Stimulated activated CD4-positive, alpha-beta T cell treated with anti-CD3 and anti-CD28 coated beads, Interleukin-4, amount 100 ng/mL, for 1 hour (primary cell): ENCODE data around the gene FEZF2.

ENCODE experiments used
- DNase-seq: peaks from one replicate; pipeline ENCODE4 v3.0.0-alpha.2; 2020

Gene FEZF2

DNA sequence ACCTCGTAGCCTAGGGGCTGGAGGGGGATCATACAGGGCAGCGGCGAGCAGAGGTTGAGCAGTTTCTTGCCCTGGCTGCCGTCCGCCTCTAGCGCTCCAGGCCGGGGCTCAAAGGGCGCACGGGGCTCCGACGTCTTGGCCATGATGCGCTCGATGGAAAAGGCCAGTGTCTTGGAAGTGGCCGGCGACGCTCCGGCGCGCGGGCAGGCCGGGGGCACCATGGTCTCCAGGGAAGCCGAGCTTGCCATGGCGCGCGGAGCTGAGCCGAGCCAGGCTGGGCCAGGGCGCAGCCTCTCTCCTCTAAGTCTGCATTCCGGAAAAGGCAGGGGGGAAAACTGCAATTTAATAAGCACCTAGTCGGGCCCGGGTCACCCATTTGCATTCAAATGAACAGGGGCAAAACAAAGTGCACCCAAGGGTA is 719 bp downstream of the FEZF2 start:
- DNase-seq, result no peak

DNA sequence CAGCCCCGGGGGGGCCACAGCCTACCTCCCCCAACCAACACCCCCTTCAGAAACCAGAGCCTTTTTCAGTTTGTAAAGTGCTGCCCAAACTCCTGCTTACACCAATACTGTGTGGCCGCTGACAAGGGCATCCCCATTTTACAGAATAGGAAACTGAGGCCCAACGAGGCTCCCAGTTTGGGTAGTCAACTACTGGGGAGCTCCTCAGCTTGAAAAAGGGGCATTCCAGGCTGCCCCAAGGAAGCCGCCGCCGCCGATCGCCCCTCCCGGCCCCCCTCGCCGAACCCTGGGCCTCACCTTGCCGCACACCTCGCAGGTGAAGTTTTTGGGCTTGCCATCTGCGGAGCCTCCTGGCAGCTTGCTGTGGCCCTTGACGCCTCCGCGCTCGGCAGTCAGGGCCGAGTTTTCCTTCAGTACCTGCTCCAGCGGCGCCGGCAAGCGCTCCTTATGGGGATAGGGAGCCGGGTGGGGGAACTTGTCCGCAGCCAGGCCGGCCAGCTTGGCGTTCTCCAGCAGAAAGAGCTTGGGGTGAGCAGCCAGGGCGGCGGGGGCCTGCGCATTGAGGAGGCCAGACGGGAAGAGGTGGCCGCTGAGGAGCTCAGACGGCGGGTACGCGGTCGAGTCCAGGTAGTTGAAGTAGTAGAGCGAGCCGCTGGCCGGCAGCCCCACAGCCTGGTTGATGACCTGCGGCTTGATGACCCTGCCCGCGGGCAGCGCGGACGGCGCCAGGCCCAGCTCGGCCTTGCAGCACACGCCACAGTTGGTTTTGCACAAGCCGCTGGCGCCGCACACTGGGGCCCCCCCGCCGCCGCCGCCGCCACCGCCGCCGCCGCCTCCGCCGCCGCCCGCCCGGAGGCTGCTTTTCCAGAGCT is 1.4 kb downstream of the FEZF2 start:
- no peak for DNase-seq

DNA sequence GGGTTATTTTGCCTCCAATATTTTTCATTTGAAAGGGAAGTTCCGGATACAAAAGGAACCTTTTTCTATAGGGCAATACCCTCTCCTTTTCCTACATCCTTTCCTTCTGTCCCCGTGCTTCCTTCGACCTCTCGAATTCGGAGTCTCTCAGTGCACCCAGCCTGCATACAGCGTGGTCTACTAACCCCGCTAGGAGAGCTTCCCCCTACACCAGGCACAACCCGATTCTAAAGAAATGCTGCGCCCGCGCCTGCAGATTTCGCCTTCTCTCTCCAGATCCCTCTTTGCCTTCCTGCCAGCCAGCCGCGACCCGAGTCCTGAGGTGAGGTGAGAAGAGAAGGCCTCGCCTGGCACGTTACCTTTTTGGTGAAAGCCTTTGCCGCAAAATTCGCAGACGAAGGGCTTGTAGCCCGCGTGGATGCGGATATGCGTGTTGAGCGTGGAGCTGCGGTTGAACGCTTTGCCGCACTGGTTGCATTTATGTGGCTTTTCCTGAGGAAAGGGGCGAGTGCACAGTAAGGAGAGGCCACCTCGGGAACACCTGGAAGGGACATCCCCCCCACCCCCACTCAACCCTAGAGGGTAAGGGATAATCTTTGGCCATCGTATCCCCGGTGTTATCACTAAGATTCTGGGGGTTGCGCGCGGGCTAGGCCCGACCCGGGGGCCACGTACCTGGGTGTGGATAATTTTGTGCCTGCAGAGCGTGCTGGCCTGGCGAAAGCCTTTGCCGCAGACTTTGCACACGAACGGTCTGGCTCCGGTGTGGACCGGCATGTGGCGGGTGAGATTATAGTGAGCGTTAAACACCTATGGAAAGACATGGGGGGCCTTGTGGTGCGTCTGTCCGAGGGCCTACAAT is 2.3 kb downstream of the FEZF2 start:
- no peak for DNase-seq

DNA sequence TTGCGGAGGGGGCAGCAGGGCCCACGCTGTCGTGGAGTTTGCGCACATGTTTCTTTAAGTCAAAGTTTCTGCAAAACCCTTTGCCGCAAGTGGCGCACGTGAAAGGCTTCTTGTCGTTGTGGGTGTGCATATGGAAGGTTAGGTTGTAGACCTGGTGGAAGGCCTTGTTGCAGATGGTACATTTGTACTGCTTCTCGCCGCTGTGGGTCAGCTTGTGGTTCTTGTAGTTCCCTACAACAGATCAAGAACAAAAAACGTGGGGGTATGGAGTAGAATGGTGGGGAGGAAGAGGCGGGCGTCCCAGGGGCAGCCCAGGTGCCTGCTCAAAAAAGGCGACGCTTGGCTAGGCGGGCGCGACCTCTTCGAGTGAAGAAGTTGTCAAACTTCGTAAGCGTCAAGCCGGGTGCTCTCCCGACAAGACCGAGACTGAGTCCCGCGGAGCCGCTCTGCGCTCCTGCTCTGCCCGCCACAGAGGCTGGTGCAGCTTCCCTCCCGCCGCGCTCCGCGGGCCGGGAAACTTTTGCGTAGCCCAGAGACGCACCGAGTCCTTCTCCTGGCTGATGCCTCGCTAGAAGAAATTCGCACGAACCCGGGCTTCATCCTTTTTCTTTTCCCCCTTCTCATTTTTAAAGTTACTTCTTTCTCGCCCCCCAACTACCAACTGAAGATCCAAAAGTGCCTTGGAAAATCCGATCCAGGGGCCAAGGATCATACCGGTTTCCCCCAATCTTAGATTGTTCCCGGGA is 3.1 kb downstream of the FEZF2 start:
- no peak for DNase-seq

DNA sequence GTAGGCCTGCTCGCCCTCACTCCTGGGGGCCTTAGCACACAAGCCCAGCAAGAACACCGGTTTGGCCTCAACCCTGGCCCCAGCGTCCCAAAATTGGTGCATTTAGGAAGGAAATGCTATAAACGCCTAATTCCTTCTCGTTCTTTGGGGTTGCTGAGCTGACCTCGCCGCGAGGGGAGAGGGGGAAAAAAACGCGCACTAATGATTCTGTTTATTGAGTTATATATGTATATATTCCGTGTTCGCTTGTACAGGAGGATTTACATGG is 3.9 kb downstream of the FEZF2 start:
- no peak for DNase-seq

DNA sequence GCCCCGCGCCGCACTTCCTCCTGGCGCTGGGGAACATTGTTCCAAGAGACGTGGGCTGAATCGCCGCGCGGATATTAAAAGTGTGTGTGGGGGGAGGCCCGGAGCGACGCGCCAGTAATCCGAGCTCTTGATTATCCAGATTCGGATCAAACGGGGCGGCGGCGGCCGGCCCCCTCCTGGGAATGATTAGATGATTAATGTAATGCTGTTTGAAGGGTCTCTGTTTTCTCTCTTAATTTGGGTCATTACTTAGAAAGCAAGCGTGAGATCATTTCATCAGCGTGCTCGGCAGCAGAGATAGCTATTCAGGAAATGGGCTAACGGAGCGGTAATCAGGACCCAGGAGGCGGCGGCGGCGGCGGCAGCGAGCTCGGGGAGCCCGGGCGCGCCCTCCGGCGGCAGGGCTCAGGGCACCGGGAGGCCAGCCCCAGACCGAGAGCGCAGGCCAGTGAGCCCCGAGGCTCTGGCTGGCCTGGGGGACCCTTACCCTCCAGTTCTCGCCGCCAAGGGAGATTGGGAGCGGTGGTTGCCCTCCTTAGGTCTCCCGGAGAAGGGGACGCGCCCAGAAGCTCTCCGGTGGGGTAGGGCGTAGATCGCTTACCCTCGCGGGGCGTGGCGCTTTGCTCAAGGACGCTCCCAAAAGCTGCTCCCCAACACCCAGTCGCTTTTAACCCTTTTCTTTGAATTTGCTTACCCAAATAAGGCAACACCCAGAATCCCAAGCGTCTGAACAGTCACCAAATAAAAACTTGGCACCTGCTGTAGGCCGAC is 4.5 kb downstream of the FEZF2 start:
- DNase-seq, result no peak

DNA sequence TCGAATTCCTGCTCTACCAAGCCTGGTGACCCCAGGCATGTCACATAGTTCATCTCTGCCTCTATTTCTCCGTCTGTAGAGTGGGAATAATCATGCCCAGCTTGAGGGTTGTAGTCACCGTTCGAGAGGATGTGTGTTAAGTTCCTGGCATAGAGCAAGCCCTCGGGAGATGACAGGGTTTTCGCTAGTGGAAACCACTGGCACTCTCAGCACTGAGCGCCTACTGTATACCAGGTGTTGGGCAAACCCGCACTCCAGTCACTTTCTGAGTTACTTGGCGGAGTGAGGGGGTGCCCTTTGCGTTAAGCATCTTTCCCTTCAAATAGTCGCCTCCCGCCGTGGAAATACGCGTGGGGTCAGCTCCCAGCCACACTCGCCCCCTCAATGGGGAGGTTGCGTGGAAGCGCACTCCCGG is 5.1 kb downstream of the FEZF2 start:
- no peak for DNase-seq

DNA sequence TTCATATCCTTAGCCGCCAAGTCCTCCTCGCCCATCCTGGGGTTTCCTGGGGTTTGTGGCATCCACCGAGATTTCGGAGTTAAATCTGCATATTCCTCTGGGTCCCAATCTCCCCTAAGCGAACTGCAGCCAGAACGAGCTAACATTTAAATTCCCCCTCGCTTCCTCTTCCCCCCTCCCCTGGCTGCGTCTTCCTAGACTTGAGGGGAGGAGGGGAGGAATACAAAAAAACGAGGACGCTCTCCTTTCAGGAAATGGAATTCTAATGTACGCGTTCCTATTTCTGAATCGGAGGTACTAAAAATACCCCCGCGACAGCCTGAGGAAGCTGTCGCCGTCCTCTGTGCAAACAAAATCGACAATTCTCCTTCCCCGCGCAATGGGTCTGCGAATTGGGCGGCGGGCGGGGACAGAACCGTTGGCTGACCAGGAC is 5.6 kb downstream of the FEZF2 start:
- no peak for DNase-seq

DNA sequence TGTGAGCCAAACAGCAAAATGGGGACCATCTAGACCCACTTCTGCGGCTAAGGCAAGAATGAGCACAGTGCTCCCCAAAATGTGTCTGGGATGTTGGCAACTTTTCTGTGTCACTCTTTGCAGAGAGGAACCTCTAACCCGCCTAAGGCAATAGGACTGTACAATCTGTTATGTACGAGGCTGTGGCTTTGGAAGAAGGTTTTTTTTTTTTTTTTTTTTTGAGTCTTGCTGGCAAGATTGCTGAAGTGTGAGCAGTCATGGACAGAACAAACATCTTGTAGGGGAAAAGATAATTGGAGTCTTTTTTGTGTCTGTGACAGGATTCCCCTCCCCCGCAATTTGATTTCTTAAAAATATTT is 7.2 kb downstream of the FEZF2 start:
- no peak for DNase-seq

DNA sequence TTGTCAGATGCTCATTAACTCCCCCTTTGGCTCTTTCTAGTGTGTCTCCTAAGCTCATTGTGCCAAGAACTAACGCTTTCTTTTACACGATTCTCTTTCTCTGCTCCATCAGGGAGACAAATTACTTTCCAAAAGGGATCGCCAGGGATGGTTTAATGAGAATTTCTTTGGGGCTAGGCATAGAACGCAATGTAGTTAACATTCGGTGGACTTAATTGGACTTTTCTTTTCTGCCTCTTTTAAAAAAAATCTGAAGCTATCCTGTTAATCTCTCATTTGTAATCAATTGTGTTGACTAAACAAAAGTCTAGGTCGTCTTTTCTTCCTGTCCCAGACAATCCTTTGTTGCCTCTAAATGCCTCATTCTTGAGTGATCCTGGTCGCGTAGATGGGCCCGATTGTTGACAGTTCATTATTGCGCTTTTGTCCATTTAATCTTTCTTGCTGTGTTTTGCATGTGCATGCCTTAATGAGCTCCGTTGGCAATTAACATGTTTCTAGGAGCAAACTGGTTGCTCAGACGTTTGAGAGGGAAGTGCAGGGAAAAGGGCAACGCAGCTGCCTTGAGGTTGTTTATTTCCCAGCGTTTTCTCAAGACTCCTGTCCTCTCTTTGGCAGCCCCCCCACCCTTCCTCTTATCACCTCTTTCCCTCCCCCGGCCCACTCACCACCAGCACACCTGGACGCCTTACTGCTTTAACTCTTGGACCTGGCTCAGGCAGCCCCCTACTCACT is 7.8 kb downstream of the FEZF2 start:
- DNase-seq, result no peak

DNA sequence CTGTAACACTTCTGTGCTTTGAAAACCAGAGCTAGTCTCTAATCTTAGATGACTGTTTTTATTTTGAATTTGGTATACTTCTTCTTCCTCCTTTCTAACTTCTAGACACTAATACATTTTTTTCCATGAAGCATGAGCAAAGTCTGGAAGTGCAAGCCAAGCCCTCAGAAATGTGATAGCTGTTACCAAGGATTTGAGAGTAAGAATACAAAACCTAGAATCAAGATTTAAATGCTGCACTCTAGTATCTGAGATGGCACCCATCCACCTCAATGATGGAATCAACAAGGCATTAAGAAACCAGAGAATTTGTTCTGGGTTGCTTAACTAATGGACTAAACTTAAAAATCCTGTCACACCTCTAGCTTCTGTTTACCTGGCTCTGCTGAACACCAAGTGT is 9.2 kb downstream of the FEZF2 start:
- no peak for DNase-seq

DNA sequence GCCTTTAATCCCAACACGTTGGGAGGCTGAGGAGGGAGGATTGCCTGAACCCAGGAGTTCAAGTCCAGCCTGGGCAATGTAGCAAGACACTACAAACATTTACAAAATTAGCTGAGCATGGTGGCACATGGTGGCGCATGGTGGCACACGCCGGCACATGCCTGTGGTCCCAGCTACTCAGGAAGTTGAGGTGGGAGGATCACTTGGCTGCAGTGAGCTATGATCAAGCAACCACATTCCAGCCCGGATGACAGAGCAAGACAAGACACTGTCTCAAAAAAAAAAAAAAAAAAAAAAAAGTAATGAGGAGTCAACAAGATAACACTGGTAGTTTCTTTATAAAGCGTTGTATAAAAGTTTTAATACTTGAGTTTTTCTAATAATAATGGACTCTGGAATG is 10.1 kb downstream of the FEZF2 start:
- DNase-seq, result no peak

DNA sequence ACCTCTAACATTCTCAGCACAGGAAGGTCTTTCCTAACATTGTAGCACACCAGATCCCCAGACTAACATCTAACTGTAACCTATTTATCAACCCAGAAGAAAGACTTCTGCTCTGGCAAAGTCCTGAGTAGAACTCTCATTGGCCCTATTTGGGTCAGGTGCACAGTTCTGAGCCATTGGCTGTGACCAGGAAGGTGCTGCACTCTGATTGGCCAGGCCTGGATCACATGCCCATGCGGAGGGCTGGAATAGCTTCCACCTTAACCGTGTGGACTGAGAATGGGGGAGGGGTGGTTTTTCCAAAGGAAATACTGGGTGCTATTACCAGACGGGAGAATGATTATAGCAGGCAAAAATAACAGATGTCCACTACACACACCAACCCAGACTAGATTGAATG is 11.5 kb downstream of the FEZF2 start:
- DNase-seq, result no peak

DNA sequence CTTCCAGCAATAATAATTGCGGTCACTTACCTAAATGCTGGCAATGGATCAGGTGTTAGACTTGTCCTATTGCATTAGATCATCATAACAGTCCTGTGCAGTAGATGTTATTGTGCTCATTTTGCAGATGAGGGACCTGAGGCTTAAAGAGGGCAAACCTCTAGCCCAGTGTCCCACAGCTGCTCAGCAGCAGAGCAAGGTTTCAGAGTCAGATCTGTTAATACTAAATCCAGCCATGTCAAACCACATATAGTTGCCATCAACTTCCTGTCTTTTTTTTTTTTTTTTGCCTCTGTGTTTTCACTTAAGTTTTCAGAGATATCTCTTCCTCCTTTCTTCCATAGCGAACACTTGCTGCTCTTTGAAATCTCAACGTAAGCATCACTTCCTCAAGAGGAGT is 12.1 kb downstream of the FEZF2 start:
- DNase-seq, result no peak

DNA sequence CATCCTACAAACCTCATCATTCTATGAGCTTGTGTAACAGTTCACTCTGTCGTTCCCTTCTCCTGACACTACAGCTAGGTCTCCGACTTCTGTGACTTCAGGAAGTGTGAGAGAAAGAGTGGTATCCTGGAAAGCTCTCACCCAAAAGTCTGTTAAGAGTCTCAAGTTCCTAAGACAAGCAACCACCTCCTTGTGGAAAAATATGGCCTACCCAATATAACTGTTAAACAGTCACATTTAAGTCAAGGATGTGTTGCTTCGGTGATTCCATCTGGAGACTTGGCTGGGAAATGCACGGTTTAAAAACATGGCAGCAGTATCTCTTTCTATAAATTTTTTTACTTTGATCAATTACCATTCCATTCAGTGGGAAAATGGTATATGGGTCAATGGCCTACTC is 13.8 kb downstream of the FEZF2 start:
- DNase-seq, result no peak

DNA sequence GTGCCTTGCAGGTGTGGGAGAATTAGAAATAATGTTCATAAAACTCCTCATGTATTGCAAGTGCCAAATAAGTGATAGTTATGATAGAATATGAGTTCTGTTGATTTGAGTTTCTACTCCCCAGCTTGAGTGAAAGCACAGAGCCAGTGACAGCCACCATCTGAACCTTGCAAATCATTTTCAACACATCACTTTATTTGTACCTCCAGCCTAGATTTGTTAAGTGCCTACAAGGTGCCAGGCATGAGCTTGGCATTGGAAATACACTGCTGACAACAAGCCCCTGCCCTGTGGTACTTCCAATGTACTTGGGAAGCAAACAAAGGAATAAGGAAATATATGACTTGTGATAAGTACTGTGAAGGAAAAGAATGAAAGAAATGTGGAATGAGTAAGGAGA is 17.0 kb downstream of the FEZF2 start:
- DNase-seq, result no peak

DNA sequence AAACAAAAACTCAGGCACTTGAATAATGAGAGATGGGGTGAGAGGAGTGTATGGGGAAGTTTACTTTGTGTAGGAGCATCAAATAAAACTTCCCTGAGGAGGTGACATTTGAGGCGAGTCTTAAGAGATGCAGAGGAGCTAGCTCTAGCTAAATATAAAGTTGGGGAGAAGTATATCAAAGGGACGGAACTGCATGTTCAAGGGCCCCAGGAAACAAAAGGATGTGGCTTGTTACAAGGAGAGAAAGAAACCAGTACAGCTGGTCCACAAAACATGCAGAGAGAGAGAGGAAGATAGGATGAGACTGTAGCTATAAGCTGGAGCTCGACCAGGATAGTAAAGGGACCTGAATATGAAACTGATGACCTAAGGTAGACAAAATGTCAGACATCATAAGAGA is 17.6 kb downstream of the FEZF2 start:
- DNase-seq, result no peak

DNA sequence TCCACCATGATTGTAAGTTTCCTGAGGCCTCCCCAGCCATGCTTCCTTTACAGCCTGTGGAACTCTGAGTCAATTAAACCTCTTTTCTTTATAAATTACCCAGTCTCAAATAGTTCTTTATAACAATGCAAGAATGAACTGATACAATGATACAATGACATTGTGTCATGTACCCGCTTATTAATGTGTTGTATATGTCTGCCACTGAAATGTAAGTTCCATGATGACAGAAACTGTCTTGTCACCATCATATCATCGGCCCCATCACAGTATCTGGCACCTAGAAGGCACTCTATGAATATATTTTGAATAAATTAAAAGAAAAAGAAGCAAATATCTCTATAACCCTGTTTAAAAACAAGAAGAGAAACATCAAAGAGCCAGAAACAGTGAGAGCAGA is 29.6 kb downstream of the FEZF2 start:
- no peak for DNase-seq

DNA sequence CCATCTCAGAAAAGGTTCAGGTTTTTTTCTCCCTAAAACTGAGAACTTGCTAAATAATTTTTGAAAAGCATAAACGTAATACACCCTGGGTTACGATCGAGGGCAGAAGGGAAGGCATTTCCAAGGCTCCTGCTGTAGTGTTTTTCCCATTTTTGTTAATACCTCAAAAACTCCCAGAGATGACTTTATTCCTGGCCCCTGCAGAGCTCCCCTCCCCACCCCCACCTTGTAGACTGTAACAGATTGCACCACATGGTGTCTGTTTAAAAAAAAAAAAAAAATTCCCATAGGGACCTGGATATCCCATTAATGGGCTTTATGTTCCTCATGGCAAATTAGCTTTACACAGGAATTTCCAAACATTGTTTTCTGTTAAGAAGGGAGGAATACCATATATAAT is 38.2 kb downstream of the FEZF2 start:
- DNase-seq, result no peak

DNA sequence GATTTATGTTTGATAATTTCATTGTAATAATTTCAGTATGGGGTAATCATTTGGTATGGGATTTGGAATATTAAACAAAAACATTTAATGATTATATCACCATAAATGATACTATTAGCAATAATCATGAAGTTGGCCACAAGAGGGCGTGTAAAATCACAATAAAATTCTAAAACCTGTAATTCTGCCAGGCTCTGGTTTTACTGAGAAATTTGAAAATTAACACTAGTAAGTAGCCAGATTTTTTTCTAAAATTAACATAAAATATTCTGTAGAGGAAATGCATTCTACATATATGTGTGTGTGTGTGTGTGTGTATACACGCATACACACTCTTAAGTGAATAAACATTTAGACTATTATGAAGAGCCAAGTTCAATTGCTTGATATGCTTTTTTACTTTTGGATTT is 40.5 kb downstream of the FEZF2 start:
- DNase-seq, result no peak

DNA sequence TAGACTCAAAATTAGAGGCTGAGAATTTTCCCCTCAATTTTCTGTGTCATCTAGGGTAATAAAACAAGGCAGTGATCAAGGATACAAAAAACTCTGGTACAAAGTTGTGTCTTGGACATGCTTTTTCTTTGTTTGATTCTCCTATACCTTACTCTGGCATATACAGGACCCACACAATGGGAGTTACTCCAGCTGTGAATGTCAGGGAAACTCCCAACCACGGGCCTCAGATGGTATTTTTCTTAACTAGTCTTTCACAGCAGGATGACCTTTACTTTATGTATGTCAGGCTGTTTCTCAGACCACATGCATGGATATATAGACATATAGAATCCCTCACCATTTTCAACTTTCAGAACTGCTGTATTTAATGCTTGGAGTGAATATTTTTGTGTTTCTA is 41.3 kb downstream of the FEZF2 start:
- DNase-seq, result no peak

DNA sequence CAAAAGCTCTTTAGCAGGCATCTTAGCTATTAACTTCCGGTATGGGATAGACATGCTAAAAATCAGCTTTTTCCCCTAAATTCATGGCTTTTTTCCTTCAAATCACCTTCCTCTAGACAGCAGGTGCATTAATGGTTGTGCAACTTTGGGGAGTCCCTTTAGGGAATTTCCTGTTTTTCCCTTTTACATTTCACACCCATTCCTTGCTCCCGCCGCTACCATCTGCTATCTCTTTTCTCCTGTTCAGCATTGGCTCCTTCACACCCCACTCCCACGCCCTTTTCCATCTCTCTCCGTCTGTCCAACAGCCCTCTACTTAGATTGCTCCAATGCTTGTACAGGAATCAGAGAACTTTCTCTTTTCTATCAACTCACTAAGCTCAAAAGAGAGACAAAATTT is 43.4 kb downstream of the FEZF2 start:
- no peak for DNase-seq
